ENCODE results near the gene GNB5.
"Not testable (repeated sequence)": the region's sequence is repeated elsewhere in the genome, so short reads cannot be mapped to it uniquely, and the experiment has no call there.

Gene GNB5

GRCh38 chr15:52111517-52112202 lies 79.5 kb downstream of the GNB5 start:
- no peak for DNase-seq

GRCh38 chr15:52109559-52110451 lies 81.4 kb downstream of the GNB5 start:
- no peak for DNase-seq

GRCh38 chr15:52107238-52107637 lies 84.0 kb downstream of the GNB5 start:
- DNase-seq: no peak

- no peak for DNase-seq
Measured at GRCh38 chr15:52106641-52107040, 84.6 kb downstream of the GNB5 start.

- no peak for DNase-seq
Measured at GRCh38 chr15:52105846-52106245, 85.3 kb downstream of the GNB5 start.

GRCh38 chr15:52104532-52105004 lies 86.6 kb downstream of the GNB5 start:
- DNase-seq: no peak

- no peak for DNase-seq
Measured at GRCh38 chr15:52103217-52104207, 87.7 kb downstream of the GNB5 start.

- DNase-seq: no peak
Measured at GRCh38 chr15:52102463-52102862, 88.7 kb downstream of the GNB5 start.

GRCh38 chr15:52101542-52102323 lies 89.5 kb downstream of the GNB5 start:
- no peak for DNase-seq

- no peak for DNase-seq
Measured at GRCh38 chr15:52100807-52101442, 90.3 kb downstream of the GNB5 start.

- no peak for DNase-seq
Measured at GRCh38 chr15:52099651-52100272, 91.4 kb downstream of the GNB5 start.

- no peak for DNase-seq
Measured at GRCh38 chr15:52098323-52098722, 92.9 kb downstream of the GNB5 start.

GRCh38 chr15:52097180-52097579 lies 94.0 kb downstream of the GNB5 start:
- no peak for DNase-seq

- not testable (repeated sequence) for DNase-seq
Measured at GRCh38 chr15:52096536-52096935, 94.7 kb downstream of the GNB5 start.

GRCh38 chr15:52095597-52096262 lies 95.5 kb downstream of the GNB5 start:
- no peak for DNase-seq

GRCh38 chr15:52094811-52095584 lies 96.2 kb downstream of the GNB5 start:
- DNase-seq: no peak

- DNase-seq: no peak
Measured at GRCh38 chr15:52093539-52094510, 97.4 kb downstream of the GNB5 start.

GRCh38 chr15:52093167-52093538 lies 98.0 kb downstream of the GNB5 start:
- DNase-seq: no peak

Data from midbrain (tissue), 1 donor.